ENCODE results near the gene PAPPA2.

Gene PAPPA2

GRCh38 chr1:176765608-176766007 is 302.6 kb downstream of the PAPPA2 start:
- no peak for DNase-seq (ENCODE audit: low read depth in 1 of 2, low spot score in 1 of 2)

DNA sequence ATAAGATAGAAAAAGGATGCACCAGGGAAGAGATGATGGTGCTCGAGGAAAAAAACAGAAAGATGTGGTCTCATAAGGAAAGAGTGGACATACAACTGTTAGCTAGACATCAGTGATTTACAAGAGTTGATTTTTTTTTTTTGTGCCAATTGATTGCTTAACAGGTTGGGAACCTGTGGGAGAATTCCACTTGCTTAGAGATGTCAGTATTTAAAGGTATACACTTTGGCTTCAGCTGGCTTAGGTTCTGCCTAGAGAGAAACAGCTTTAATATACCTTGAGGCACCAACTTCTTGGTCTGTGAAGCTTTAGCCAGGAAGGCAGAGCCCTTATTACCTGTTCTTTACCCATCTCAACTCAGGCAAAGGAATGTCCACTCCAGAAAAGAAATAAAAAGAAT is 303.8 kb downstream of the PAPPA2 start:
- no peak for DNase-seq (ENCODE audit: low read depth in 1 of 2, low spot score in 1 of 2)

DNA sequence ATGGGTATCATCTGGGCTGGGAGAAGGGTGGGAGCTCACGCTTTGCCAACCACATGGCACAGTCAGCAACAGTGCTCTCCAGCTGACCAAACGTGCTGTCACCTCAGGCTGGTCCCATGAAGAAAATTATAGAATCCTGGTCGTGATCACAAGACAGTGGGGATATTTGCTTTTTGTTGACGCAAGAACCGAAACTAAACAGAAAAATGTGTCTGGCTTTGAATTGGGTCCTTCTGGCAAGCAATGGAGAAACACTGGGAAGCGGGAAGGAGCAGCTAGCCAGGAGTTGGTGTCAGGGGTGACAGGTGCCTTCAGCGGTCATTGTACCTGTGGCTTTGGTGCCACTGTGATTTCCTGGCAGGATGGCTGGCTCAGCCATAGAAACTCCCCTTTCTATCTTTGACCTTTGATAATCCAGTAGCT is 304.8 kb downstream of the PAPPA2 start:
- no peak for DNase-seq (ENCODE audit: low read depth in 1 of 2, low spot score in 1 of 2)

DNA sequence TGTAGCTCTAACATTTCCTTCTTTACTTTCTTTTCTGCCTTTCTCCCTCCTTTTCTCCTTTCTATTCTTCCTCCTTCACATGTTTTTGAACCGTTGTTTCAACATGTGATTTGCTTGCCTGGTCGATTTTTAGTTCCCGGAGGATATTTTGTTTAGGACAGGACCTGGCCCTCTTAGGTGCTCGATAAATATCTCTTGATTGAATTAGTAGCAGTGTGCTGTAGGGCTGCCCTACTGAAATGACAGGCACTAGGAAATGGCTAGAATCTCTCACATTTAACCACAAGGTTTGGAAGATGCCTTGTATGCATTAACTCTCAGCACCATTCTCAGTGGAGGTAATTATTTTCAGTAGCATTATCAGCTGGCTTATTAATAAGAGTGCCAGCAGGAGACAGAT is 305.6 kb downstream of the PAPPA2 start:
- no peak for DNase-seq (ENCODE audit: low read depth in 1 of 2, low spot score in 1 of 2)

DNA sequence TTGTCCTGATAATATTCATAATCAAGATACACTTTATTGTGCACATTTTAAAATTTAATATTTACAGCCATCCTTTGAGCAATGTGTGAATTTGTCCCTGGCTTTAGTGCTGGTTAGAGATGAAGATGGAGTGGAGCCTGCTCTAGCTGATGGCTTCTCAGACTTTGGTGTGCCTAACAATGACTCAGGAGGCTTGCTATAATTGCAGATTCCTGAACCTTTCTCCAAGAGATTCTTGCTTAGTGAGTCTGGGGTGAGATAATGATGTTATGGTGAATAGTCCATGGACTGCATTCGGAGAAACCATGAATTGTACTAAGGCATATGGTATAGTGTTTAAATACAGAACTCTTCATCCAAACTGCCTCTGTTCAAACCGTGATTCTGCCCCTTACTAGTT is 307.1 kb downstream of the PAPPA2 start:
- DNase-seq (ENCODE audit: low read depth in 1 of 2, low spot score in 1 of 2), result no peak

GRCh38 chr1:176773038-176773437 is 310.1 kb downstream of the PAPPA2 start:
- no peak for DNase-seq (ENCODE audit: low read depth in 1 of 2, low spot score in 1 of 2)

DNA sequence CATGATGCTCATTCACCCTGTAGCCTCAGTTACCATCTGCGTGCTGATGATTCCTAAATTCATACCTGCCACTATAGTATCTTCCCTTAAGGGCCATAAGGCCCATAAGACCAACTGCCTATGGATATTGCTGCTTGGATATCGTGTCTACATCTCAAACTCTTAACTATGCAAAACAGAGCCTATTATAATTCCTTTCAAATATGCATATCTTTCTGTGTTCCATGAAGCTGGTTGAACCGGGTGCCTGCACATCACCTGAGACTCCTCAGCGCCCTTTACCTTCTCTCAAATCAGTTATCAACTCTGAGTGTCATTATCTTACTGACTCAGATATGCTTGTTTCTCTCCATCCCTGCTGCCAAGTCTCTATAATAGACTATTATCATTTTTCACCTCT is 311.2 kb downstream of the PAPPA2 start:
- DNase-seq (ENCODE audit: low read depth in 1 of 2, low spot score in 1 of 2), result no peak

DNA sequence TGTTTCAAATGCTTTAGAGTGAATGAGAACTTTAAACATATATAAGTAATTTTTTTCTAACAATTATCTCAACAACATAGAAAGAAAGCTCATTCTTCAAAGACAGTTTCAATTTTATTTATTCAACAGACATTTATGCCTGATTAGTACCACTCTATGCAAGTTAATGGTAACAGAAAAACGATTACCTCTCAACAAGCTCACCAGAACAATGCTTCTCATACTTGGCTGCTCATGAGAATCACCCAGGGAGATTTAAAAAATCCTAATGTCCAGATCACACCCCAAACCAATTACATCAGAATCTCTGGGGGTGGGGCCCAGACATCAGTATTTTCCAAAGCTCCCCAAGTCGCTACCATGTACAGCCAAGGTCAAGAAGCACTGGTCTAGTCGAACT is 312.4 kb downstream of the PAPPA2 start:
- no peak for DNase-seq (ENCODE audit: low read depth in 1 of 2, low spot score in 1 of 2)

- DNase-seq (ENCODE audit: low read depth in 1 of 2, low spot score in 1 of 2), result no peak
These were observed 313.0 kb downstream of the PAPPA2 start for GRCh38 chr1:176775996-176776395.

GRCh38 chr1:176778056-176778455 is 315.1 kb downstream of the PAPPA2 start:
- DNase-seq (ENCODE audit: low read depth in 1 of 2, low spot score in 1 of 2), result no peak

DNA sequence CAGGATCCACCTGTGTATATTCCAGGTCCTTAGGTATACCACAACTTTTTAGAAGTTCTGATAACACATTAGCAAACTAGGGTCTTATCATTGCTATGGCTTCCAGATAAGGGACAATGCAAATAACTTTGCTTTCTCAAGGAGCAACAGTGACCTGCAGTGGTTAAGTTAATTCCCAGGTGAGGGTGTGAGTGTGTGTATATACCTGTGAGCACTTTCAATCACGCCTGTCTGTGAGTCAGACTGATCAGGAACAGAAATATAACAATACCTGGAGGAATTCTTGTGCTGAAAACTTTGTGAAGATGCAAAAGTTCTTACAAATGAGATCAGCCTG is 317.0 kb downstream of the PAPPA2 start:
- no peak for DNase-seq (ENCODE audit: low read depth in 1 of 2, low spot score in 1 of 2)

- no peak for DNase-seq (ENCODE audit: low read depth in 1 of 2, low spot score in 1 of 2)
These were observed 320.3 kb downstream of the PAPPA2 start for GRCh38 chr1:176783309-176783708.

DNA sequence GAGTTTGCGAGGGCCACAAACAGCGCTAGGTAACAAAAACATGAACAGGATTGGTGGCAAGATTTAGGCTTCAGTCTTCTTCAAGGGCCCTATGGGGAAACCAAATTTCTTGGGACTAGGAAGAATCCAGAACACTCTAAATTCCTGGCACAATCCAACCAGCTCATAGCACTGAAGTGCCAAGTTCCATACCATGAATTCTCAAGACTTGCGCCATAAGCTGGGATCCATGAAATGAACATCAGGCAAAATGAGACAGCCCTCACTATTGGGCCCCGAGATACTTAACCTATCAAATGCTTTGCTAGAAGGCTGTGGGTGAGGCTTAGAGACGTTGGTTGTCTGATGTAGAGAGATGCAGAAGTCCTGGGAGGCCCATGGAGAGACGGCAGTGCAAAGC is 322.1 kb downstream of the PAPPA2 start:
- no peak for DNase-seq (ENCODE audit: low read depth in 1 of 2, low spot score in 1 of 2)

GRCh38 chr1:176785791-176786190 is 322.8 kb downstream of the PAPPA2 start:
- no peak for DNase-seq (ENCODE audit: low read depth in 1 of 2, low spot score in 1 of 2)

- no peak for DNase-seq (ENCODE audit: low read depth in 1 of 2, low spot score in 1 of 2)
These were observed 323.3 kb downstream of the PAPPA2 start for GRCh38 chr1:176786274-176786673.

- DNase-seq (ENCODE audit: low read depth in 1 of 2, low spot score in 1 of 2), result no peak
These were observed 326.7 kb downstream of the PAPPA2 start for GRCh38 chr1:176789571-176790090.

DNA sequence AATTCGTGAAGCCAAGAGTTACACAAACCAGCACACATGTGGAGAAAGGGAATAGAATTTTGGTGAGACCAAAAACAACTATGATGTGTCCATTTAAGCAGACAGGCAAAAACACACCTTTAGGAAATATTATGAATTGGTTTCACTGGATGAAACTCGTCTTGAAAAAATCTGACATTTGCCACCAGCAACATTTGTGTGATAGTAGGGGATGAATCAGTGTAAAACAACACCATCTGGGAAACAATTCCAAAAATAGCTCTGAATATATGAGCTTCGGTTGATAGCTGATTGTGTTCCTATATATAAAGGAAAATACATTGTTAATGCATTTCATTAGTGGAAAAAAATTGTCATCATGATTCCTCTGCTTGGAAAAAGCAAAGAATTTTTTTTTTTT is 327.8 kb downstream of the PAPPA2 start:
- DNase-seq (ENCODE audit: low read depth in 1 of 2, low spot score in 1 of 2), result no peak

DNA sequence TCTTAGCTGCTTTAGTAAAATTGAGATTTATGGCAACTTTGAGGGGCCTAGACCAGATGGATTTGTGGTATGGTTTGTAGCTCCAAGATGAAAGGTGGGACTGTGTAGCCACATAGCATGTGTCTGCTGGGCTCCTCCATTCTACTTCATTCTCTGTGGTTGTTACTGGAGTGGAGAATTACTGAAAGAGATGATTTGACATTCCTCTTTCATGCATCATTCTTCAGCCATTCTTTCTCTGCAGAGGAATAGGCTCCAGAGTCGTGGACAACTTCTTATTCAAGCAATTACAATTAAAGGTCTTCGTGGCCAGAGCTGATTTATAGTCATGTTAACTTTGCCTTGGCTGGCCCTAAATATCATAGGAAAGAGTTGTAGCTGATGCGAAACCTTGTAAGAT is 328.9 kb downstream of the PAPPA2 start:
- DNase-seq (ENCODE audit: low read depth in 1 of 2, low spot score in 1 of 2), result no peak

DNA sequence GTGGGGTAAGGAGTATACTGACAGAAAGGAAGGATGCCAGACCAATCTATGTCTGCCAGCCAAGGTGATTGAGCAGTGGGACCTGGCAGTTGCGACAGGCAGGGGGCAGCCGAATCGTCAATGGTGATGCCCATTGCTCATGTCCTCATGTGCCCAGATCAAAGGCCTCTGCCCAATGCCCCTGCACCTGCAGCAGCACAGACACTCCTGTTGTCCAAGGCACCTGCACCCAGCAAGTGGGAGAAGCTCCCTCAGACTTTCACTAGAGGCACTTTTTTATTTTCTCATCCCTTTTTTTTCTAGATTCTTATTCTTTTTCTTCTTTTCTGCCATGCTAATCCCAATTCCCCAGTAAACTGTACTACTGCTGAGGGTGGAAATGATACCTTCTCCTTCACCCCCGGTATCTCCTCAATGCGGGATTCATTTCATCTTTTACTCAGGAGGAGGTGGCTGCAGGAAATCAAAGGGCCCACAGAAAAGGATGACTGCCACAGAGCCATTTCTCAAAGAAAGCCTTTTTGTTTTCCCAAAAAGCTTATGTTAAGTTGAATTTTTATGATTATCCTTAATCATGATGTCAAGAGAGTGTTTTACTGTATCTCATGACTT is 332.0 kb downstream of the PAPPA2 start:
- no peak for DNase-seq (ENCODE audit: low read depth in 1 of 2, low spot score in 1 of 2)

- DNase-seq (ENCODE audit: low read depth in 1 of 2, low spot score in 1 of 2), result no peak
These were observed 333.0 kb downstream of the PAPPA2 start for GRCh38 chr1:176795929-176796328.

DNA sequence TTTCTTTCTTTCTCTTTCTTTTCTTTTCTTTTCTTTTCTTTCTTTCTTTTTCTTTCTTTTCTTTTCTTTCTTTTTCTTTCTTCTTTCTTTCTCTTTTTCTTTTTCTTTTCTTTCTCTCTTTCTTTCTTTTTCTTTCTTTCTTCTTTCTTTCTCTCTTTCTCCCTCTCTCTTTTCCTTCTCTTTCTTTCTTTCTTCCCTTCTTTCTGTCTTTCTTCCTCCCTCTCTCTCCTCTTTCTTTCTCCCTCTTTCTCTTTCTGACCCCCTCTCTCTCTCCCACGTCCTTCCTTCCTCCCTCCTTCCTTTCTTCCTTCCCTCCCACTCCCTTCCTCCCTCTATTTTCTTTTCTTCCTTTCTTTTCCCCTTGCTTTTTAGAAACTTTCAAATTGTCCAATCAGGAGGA is 333.6 kb downstream of the PAPPA2 start:
- DNase-seq (ENCODE audit: low read depth in 1 of 2, low spot score in 1 of 2), result no peak

DNA sequence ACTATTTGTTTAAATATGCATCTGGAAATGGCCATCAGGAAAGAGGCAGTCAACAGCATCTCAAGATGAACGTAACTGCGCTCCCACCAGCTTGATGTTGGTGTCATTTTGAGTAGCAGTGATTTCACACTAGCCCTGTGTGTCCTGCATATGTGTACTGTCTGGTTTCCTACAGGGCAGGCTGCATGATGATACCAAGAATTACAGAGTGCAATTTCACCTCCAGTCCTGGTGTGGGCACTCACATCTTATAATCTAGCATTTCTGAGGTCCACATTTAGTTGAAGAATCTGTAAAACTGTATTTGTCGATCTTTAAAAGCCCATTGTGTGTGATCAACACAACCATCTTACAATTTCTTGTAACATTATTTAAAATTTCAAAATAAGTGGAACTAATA is 336.4 kb downstream of the PAPPA2 start:
- DNase-seq (ENCODE audit: low read depth in 1 of 2, low spot score in 1 of 2), result no peak

GRCh38 chr1:176800978-176801513 is 338.1 kb downstream of the PAPPA2 start:
- DNase-seq (ENCODE audit: low read depth in 1 of 2, low spot score in 1 of 2), result no peak
